Right lobe of liver (tissue), 6 donors: ENCODE results near the gene IRF9. TPM values are rescaled to one million over a fixed set of nuclear protein-coding genes. Genes with fewer than 3 reads are reported as not detected.

Experiments used
- ATAC-seq, 4 donors: fragments of 200-7000 bp; cut with Tn5 transposase; one replicate each; pipeline ENCODE4 v1.9.1; 2020; ENCODE audit warnings: mild to moderate bottlenecking in 4 of 4, moderate library complexity in 4 of 4
- DNase-seq, 3 donors: peaks; one replicate each; pipeline ENCODE4 v3.0.0-alpha.2; 2020
- H3K27ac ChIP-seq, 3 donors: fragments of 200-600 bp; one replicate each; pipeline ENCODE4 v1.8.0; 2022
- H3K27me3 ChIP-seq, 2 donors: fragments of 200-600 bp; one replicate each; pipeline ENCODE4 v1.8.0; 2022
- H3K36me3 ChIP-seq, 4 donors: fragments of 200-600 bp; sonication (generic) in 1 of 4; one replicate each; pipeline versions ENCODE4 v1.5.1 to v1.8.0; 2017 to 2022; ENCODE audit warnings: control low read depth in 1 of 4
- H3K4me1 ChIP-seq, 4 donors: fragments of 200-600 bp; sonication (generic) in 1 of 4; one replicate each; pipeline versions ENCODE4 v1.5.1 to v1.8.0; 2017 to 2022; ENCODE audit warnings: control low read depth in 1 of 4
- H3K4me3 ChIP-seq, 3 donors: fragments of 200-600 bp; one replicate each; pipeline ENCODE4 v1.8.0; 2022
- H3K9me3 ChIP-seq, 4 donors: fragments of 200-600 bp; sonication (generic) in 1 of 4; one replicate each; pipeline versions ENCODE4 v1.5.1 to v1.8.0; 2017 to 2022; ENCODE audit warnings: control low read depth in 1 of 4
- POLR2A ChIP-seq: fragments of 450-650 bp; IDR thresholded peaks from one replicate; pipeline ENCODE4 v1.6.1; 2017; ENCODE audit warnings: antibody characterized with exemption, mild to moderate bottlenecking
- WGBS: methylation state at CpG from one replicate; pipeline ENCODE4 v1.1.6; 2018; ENCODE audit warnings: low coverage, low lambda C conversion rate; ENCODE audit not compliant: insufficient coverage; ENCODE audit errors: missing lambda C conversion rate; 5-methylcytosine and 5-hydroxymethylcytosine counted together
- intact Hi-C, 2 donors: fragments of 100-400 bp; cut with DNase I; formaldehyde crosslinking; loops; one replicate each; pipeline versions ENCODE4 v1.11.2 to v1.14.1; 2022
- total RNA-seq, 6 experiments: library from RNA; depleted of rRNA in 2 of 6; stranded (reverse); fragments of >200 nt in 2 of 6; fragmentation: NEBNext Ultra II Directional in 3 of 6; extraction: Animal tissue kit (Norgen Biotek cat#: 25700) in 3 of 6; gene quantifications; one replicate each; pipeline versions ENCODE4 v1.1.0 to v1.2.4, GENCODE V29; 2016 to 2023
- TF ChIP-seq, protein P1 (sequence below), 4 donors: fragments of 200-600 bp in 3 of 4; fragments of 450-650 bp in 1 of 4; IDR thresholded peaks; one replicate each; pipeline versions ENCODE4 v1.5.1 to v1.8.0; 2016 to 2022; ENCODE audit warnings: antibody characterized with exemption in 4 of 4, mild to moderate bottlenecking in 2 of 4
- donor health status: DM: no; HTN: yes; CAD: no.
- donor health status: DM: no; HTN: no; CAD: no.
- donor health status: DM: no; HTN: no; CAD: no.
- donor health status: DM: no; HTN: yes; CAD: no.
- donor health status: DM: no; HTN: yes; CAD: no.

The IRF9 gene
- total RNA-seq, 6 experiments from 2014 or later = 17.4 to 66.6 (median 37.2) TPM

DNA sequence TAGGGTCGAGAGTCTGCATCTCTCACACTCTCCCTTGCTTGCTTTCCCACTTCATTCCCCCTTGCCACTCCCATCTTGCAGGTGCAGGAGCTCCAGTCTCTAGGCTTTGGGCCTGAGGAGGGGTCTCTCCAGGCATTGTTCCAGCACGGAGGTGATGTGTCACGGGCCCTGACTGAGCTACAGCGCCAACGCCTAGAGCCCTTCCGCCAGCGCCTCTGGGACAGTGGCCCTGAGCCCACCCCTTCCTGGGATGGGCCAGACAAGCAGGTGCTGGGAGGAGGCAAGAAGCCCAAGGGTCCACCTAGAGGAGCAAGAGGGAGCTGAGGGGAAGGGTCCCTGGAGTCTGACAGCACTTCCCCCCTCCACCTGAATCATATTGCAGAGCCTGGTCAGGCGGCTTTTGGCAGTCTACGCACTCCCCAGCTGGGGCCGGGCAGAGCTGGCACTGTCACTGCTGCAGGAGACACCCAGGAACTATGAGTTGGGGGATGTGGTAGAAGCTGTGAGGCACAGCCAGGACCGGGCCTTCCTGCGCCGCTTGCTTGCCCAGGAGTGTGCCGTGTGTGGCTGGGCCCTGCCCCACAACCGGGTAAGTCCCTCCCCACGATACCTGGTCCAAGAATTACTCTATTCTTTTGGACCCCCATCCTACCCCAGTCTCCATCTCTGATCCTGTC is 9.5 kb upstream of the IRF9 start:
- ATAC-seq (no peak), DNase-seq (peak in 1 of 3 donors; percentile 54)
- H3K27me3 ChIP-seq = no peaks in the 10 kb centered on the region
- H3K9me3 ChIP-seq = no peaks in the 10 kb centered on the region
- intact Hi-C loops = loop anchor here in 1 of 2 donors (10.0 kb wide), 1 partner anchor 57 kb away; the partner anchor contains the start of gene PCK2
- H3K4me3 ChIP-seq = no peak overlapping the region
- 100% methylated on average over 2 of the region's 16 CpGs for WGBS
- no peak overlapping the region for H3K27ac ChIP-seq
- peaks cover 0 to 70% (median 24%) of the 10 kb centered on the region in 4 donors for H3K36me3 ChIP-seq
- no peak for TF ChIP-seq POLR2A
- TF ChIP-seq, protein P1, sequence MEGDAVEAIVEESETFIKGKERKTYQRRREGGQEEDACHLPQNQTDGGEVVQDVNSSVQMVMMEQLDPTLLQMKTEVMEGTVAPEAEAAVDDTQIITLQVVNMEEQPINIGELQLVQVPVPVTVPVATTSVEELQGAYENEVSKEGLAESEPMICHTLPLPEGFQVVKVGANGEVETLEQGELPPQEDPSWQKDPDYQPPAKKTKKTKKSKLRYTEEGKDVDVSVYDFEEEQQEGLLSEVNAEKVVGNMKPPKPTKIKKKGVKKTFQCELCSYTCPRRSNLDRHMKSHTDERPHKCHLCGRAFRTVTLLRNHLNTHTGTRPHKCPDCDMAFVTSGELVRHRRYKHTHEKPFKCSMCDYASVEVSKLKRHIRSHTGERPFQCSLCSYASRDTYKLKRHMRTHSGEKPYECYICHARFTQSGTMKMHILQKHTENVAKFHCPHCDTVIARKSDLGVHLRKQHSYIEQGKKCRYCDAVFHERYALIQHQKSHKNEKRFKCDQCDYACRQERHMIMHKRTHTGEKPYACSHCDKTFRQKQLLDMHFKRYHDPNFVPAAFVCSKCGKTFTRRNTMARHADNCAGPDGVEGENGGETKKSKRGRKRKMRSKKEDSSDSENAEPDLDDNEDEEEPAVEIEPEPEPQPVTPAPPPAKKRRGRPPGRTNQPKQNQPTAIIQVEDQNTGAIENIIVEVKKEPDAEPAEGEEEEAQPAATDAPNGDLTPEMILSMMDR (IDR thresholded peaks at IDR 0.05) = no peak
- peaks cover 0 to 7% (median 0%) of the 10 kb centered on the region in 4 donors for H3K4me1 ChIP-seq

DNA sequence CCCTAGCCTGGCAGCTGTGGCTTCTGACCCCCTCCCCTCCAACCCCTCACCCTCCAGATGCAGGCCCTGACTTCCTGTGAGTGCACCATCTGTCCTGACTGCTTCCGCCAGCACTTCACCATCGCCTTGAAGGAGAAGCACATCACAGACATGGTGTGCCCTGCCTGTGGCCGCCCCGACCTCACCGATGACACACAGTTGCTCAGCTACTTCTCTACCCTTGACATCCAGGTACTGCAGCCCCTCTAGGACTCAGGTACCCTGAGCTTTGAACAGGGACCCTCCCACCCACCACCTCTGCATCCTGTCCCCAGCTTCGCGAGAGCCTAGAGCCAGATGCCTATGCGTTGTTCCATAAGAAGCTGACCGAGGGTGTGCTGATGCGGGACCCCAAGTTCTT is 6.0 kb upstream of the IRF9 start:
- whole genome bisulfite sequencing = 95% methylated on average over 4 of the region's 10 CpGs
- Histone ChIP-seq H3K27me3 (no peaks in the 10 kb centered on the region), H3K4me1 (peaks cover 0 to 6% (median under 1%) of the 10 kb centered on the region in 4 donors), H3K27ac (no peak overlapping the region), H3K4me3 (no peak overlapping the region), H3K36me3 (peaks cover 0 to 76% (median 33%) of the 10 kb centered on the region in 4 donors), H3K9me3 (no peaks in the 10 kb centered on the region)
- intact Hi-C loops = loop anchor here in 1 of 2 donors (10.0 kb wide), 1 partner anchor 60 kb away; the partner anchor contains the start of gene PCK2
- ATAC-seq = no peak
- peak in 1 of 3 donors; percentile 30 for DNase-seq
- no peak for TF ChIP-seq POLR2A
- TF ChIP-seq, protein P1 (IDR thresholded peaks at IDR 0.05) = no peak

DNA sequence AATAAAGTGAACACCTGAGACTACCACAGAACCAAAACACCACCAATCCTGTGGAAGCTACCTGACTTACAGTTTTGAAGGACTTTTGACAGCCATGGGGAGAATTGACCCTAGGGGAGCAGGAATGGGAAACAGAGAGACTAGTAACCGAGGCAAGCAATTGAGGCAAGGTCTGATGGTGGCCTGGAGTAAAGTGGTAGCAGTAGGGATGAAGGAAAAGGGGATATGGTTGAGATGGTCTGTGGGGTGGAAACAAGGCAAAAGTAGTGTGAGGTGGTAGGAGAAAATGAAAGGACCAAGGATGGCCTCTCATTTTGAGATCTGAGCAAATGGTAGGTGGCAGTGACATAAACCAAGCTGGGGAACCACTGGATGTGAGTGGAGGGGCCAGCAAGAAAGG is 4.2 kb upstream of the IRF9 start:
- H3K27me3 ChIP-seq = no peaks in the 10 kb centered on the region
- H3K27ac ChIP-seq = no peak overlapping the region
- no peak for TF ChIP-seq POLR2A
- TF ChIP-seq, protein P1 (IDR thresholded peaks at IDR 0.05) = no peak
- WGBS = no CpG with 5 or more reads among the region's 1 CpG
- intact Hi-C loops = loop anchor here in 1 of 2 donors (10.0 kb wide), 1 partner anchor 62 kb away; the partner anchor contains the start of gene PCK2
- DNase-seq (no peak), ATAC-seq (no peak)
- H3K36me3 ChIP-seq = peaks cover 0 to 65% (median 23%) of the 10 kb centered on the region in 4 donors
- no peak overlapping the region for H3K4me3 ChIP-seq
- H3K4me1 ChIP-seq = peaks cover 0 to 19% (median 5%) of the 10 kb centered on the region in 4 donors
- no peaks in the 10 kb centered on the region for H3K9me3 ChIP-seq

DNA sequence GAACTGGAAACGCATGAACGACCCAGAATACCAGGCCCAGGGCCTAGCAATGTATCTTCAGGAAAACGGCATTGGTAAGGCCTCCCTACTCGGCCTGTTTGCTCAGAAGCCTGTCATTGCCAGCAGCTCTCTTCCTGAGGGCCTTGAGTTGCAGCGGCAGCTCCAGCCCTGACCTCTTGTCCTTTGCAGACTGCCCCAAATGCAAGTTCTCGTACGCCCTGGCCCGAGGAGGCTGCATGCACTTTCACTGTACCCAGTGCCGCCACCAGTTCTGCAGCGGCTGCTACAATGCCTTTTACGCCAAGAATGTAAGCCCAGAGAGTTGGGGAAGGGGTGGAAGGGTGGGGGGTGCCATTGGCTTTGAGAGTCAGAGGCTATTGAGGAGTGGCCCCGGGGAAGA is 3.7 kb upstream of the IRF9 start:
- WGBS = 74% methylated on average over 6 of the region's 12 CpGs
- peaks cover 0 to 24% (median 7%) of the 10 kb centered on the region in 4 donors for H3K4me1 ChIP-seq
- DNase-seq (peak in 1 of 3 donors; percentile 26), ATAC-seq (no peak)
- H3K27me3 ChIP-seq = no peaks in the 10 kb centered on the region
- H3K9me3 ChIP-seq = no peaks in the 10 kb centered on the region
- TF ChIP-seq, protein P1 (IDR thresholded peaks at IDR 0.05) = no peak
- no peak for TF ChIP-seq POLR2A
- intact Hi-C loops = loop anchor here in 1 of 2 donors (10.0 kb wide), 1 partner anchor 63 kb away; the partner anchor contains the start of gene PCK2
- H3K27ac ChIP-seq = no peak overlapping the region
- peaks cover 0 to 60% (median 18%) of the 10 kb centered on the region in 4 donors for H3K36me3 ChIP-seq
- no peak overlapping the region for H3K4me3 ChIP-seq
